Activated naive CD8-positive, alpha-beta T cell treated with anti-CD3 and anti-CD28 coated beads for 36 hours (primary cell): ENCODE measurements around the gene ATG10. TPM values are rescaled to one million over a fixed set of nuclear protein-coding genes. Genes with fewer than 3 reads are reported as not detected.

Experiments
- DNase-seq: peaks from one replicate; pipeline ENCODE4 v3.0.0; 2021
- H3K27ac Mint-ChIP-seq: one replicate; pipeline ENCODE4 v1.8.0; 2022; ENCODE audit warnings: mild to moderate bottlenecking, moderate library complexity, mixed read lengths
- H3K27me3 Mint-ChIP-seq: one replicate; pipeline ENCODE4 v1.8.0; 2022; ENCODE audit warnings: mild to moderate bottlenecking, mixed read lengths
- H3K36me3 Mint-ChIP-seq: one replicate; pipeline ENCODE4 v1.8.0; 2021; ENCODE audit warnings: mild to moderate bottlenecking, mixed read lengths
- H3K4me1 Mint-ChIP-seq: one replicate; pipeline ENCODE4 v1.8.0; 2021; ENCODE audit warnings: mixed read lengths
- H3K4me3 Mint-ChIP-seq: one replicate; pipeline ENCODE4 v1.8.0; 2022; ENCODE audit warnings: mild to moderate bottlenecking, moderate library complexity, mixed read lengths
- H3K9me3 Mint-ChIP-seq: one replicate; pipeline ENCODE4 v1.8.0; 2022; ENCODE audit warnings: mixed read lengths
- total RNA-seq, 2 experiments: library from RNA; stranded (reverse); gene quantifications; one replicate each; pipeline ENCODE4 v1.2.3, GENCODE V29; 2021

Gene ATG10
- total RNA-seq, 2 experiments from 2014 or later, result 9.3 to 10.7 TPM

- Mint-ChIP-seq H3K9me3 (no peaks in the 10 kb centered on the region), H3K27ac (no peak overlapping the region), H3K4me3 (no peak overlapping the region), H3K27me3 (no peaks in the 10 kb centered on the region), H3K4me1 (no peaks in the 10 kb centered on the region), H3K36me3 (peaks cover 6% of the 10 kb centered on the region)
- no peak for DNase-seq
Observed at GRCh38 chr5:82151204-82151603, 179.4 kb downstream of the ATG10 start.

DNA sequence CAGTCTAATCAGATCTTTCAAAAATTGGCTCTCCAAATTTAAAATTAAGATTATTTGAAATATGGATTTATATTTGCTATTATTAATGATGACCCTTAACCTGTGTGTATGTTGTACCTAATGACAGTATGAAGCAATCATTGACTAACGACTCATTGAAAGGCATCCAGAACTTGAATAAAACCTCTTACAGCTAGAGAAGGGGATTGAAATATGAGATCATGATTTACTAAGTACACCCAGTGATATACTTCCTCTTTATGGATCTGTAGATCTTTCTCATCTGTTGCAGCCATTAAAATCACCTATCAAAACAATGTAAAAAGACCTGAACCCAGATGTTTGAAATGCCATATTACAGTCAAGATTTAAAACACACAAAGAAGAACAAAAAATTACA is 179.8 kb downstream of the ATG10 start:
- Mint-ChIP-seq H3K9me3 (no peaks in the 10 kb centered on the region), H3K4me1 (no peaks in the 10 kb centered on the region), H3K27me3 (no peaks in the 10 kb centered on the region), H3K4me3 (no peak overlapping the region), H3K27ac (no peak overlapping the region), H3K36me3 (peaks cover 2% of the 10 kb centered on the region)
- no peak for DNase-seq

GRCh38 chr5:82152978-82153481 is 181.2 kb downstream of the ATG10 start:
- Mint-ChIP-seq H3K36me3 (no peaks in the 10 kb centered on the region), H3K9me3 (no peaks in the 10 kb centered on the region), H3K4me3 (no peak overlapping the region), H3K4me1 (no peaks in the 10 kb centered on the region), H3K27ac (no peak overlapping the region), H3K27me3 (no peaks in the 10 kb centered on the region)
- DNase-seq, result no peak

DNA sequence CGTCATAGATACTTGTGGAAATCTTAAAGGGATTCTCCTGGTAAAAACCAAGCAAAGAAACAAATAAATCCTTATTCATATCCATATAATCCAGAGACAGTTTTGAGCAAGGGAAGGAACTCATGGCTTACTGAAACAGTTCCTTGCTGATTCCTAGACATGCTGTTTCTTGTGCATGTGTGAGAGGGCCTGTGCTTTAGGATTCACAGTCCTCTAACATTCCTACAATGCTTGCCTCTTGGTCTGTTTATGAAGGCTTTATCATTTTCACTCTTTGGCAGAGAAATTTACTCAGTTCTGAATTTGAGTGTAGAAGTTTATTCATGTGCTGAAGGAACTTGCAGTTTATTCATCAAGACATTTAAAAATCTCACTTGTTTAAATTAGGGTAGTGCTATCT is 183.0 kb downstream of the ATG10 start:
- Mint-ChIP-seq H3K4me3 (no peak overlapping the region), H3K36me3 (no peaks in the 10 kb centered on the region), H3K27me3 (no peaks in the 10 kb centered on the region), H3K4me1 (peaks cover 2% of the 10 kb centered on the region), H3K9me3 (no peaks in the 10 kb centered on the region), H3K27ac (no peak overlapping the region)
- no peak for DNase-seq

GRCh38 chr5:82155305-82155704 is 183.5 kb downstream of the ATG10 start:
- Mint-ChIP-seq H3K4me3 (no peak overlapping the region), H3K4me1 (peaks cover 2% of the 10 kb centered on the region), H3K27ac (no peak overlapping the region), H3K9me3 (no peaks in the 10 kb centered on the region), H3K36me3 (no peaks in the 10 kb centered on the region), H3K27me3 (no peaks in the 10 kb centered on the region)
- no peak for DNase-seq

- H3K27me3 Mint-ChIP-seq, result no peaks in the 10 kb centered on the region
- no peak overlapping the region for H3K4me3 Mint-ChIP-seq
- H3K27ac Mint-ChIP-seq, result no peak overlapping the region
- H3K9me3 Mint-ChIP-seq, result no peaks in the 10 kb centered on the region
- H3K36me3 Mint-ChIP-seq, result no peaks in the 10 kb centered on the region
- DNase-seq, result no peak
- H3K4me1 Mint-ChIP-seq, result peaks cover 2% of the 10 kb centered on the region
Observed at GRCh38 chr5:82156874-82157273, 185.1 kb downstream of the ATG10 start.

DNA sequence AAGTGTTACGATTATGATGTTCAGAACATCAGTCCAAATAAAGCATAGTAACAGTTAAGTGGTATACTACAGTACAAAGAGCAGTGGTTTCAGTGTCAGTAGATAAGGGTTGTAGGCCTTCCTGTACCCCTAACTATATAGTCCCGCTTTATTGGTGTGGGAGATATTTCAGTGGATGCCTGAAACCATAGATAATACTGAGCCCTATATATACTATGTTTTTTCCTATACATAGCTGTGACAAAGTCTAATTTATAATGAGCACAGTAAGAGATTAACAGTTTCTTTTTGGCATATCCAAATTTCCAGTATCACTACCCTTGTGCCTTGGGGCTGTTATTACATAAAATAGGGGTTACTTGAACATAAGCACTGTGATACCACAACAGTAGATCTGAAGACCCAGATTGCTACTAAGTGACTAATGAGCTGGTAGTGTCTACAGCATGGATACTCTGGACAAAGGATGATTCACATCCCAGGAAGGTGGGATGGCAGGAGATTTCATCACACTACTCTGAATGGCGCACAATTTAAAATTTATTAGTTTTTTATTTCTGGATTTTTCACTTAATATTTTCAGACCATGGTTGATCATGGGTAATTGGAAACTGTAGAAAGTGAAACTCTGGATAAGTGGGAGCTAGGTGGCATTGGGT is 187.1 kb downstream of the ATG10 start:
- Mint-ChIP-seq H3K4me3 (no peak overlapping the region), H3K9me3 (no peaks in the 10 kb centered on the region), H3K36me3 (no peaks in the 10 kb centered on the region), H3K4me1 (peaks cover 9% of the 10 kb centered on the region), H3K27ac (no peak overlapping the region), H3K27me3 (no peaks in the 10 kb centered on the region)
- DNase-seq, result no peak

DNA sequence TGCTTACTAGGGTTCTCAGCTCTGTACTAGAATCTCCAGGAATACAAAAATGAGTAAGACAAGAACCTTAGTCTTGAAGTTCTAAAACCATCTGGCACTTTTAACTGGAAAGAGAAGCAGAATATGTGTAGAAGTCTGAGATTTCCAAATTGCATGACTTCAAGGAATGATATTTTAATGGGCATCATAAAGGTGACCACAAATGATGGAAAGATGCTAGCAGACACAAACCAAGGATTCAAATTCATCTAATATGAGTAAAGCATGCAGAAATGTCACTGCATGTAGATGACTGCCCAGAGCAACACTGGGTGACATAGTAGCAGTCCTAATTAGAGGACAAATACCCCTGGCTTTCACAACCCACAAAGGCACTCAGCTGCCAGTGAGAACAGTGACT is 189.1 kb downstream of the ATG10 start:
- no peak for DNase-seq
- Mint-ChIP-seq H3K4me3 (no peak overlapping the region), H3K27me3 (no peaks in the 10 kb centered on the region), H3K4me1 (peaks cover 9% of the 10 kb centered on the region), H3K9me3 (no peaks in the 10 kb centered on the region), H3K27ac (no peak overlapping the region), H3K36me3 (no peaks in the 10 kb centered on the region)

GRCh38 chr5:82162573-82162972 is 190.8 kb downstream of the ATG10 start:
- no peak overlapping the region for H3K27ac Mint-ChIP-seq
- H3K27me3 Mint-ChIP-seq, result no peaks in the 10 kb centered on the region
- DNase-seq, result no peak
- H3K9me3 Mint-ChIP-seq, result no peaks in the 10 kb centered on the region
- H3K4me3 Mint-ChIP-seq, result no peak overlapping the region
- H3K4me1 Mint-ChIP-seq, result peaks cover 9% of the 10 kb centered on the region
- no peaks in the 10 kb centered on the region for H3K36me3 Mint-ChIP-seq

DNA sequence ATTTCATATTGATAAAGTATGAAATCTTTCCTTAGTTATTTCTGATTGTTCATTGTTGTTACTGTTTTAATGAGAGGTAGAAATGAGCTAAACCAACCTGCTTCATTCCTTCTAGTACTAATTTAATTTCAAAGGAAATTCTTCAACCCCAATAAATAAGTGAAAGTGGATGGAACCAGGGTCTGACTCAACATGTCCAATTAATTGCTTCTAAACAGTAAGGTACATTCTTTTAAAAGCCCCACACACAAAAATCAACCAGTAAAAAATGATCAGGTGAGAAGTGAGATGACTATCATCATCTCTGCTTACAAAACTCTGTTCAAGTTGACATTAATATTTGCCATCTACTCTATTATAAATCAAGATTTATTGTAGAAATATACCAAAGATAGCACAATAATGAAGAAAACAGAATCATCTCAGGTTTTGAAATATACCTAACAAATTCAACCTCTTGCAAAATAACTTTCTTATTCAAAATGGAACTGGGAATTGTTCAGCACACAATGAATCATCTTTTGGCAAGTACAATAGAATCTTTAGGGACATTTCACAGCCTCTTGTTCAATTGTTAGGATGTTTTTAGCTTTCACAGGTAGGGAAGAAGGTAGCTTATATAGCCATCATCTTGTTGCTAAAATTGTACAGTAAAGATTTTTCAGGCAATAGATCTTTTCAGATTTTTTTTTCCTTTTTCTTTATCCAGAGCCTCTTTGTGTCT is 191.8 kb downstream of the ATG10 start:
- Mint-ChIP-seq H3K4me1 (peaks cover 9% of the 10 kb centered on the region), H3K4me3 (no peak overlapping the region), H3K9me3 (no peaks in the 10 kb centered on the region), H3K36me3 (no peaks in the 10 kb centered on the region), H3K27me3 (no peaks in the 10 kb centered on the region), H3K27ac (no peak overlapping the region)
- no peak for DNase-seq

DNA sequence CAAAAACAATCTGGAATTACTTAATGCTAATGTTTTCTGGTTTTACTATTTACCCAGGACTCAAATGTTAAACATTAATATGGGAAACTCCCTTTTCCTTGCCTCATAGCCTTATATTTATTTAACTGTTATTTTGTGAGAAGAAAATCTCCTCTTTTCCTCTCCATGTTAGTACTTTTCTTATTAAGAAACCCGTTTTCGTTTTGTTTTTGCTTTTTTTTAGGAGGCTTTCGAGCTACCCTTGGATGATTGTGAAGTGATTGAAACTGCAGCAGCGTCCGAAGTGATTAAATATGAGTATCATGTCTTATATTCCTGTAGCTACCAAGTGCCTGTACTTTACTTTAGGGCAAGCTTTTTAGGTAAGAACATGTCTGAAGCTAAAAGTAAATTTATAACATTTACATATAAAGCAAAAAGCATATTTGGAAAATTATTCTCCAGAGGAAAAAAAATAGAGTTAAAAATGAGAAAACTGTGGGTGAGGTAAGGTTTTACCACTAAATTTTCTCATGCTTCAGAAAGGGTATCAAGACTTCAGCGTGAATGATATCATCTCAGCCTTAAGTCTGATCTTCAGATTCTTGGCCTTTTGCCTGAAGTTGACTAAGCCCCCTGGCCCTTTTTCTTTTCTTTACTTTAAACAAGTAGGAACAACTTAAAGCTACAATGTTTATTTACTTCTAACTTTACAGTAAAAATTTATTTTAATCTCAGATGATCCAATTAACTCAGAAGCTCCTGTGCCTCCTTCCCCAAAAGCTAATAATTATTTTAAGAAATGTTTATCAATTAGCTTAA is 192.6 kb downstream of the ATG10 start:
- Mint-ChIP-seq H3K4me3 (no peak overlapping the region), H3K4me1 (peaks cover 7% of the 10 kb centered on the region), H3K27ac (no peak overlapping the region), H3K27me3 (no peaks in the 10 kb centered on the region), H3K36me3 (no peaks in the 10 kb centered on the region), H3K9me3 (no peaks in the 10 kb centered on the region)
- no peak for DNase-seq

GRCh38 chr5:82164977-82165713 is 193.3 kb downstream of the ATG10 start:
- H3K27ac Mint-ChIP-seq, result no peak overlapping the region

GRCh38 chr5:82165740-82166530 is 194.1 kb downstream of the ATG10 start:
- H3K9me3 Mint-ChIP-seq, result no peaks in the 10 kb centered on the region
- DNase-seq, result peak; percentile 9
- peaks cover 7% of the 10 kb centered on the region for H3K4me1 Mint-ChIP-seq
- H3K27ac Mint-ChIP-seq, result no peak overlapping the region
- H3K4me3 Mint-ChIP-seq, result no peak overlapping the region
- H3K27me3 Mint-ChIP-seq, result no peaks in the 10 kb centered on the region
- H3K36me3 Mint-ChIP-seq, result no peaks in the 10 kb centered on the region

More at GRCh38 chr5:82164977-82165713, 193.3 kb downstream of the ATG10 start:
- Mint-ChIP-seq H3K27me3 (no peaks in the 10 kb centered on the region), H3K9me3 (no peaks in the 10 kb centered on the region), H3K36me3 (no peaks in the 10 kb centered on the region), H3K4me1 (peaks cover 7% of the 10 kb centered on the region), H3K4me3 (no peak overlapping the region)
- DNase-seq, result no peak

DNA sequence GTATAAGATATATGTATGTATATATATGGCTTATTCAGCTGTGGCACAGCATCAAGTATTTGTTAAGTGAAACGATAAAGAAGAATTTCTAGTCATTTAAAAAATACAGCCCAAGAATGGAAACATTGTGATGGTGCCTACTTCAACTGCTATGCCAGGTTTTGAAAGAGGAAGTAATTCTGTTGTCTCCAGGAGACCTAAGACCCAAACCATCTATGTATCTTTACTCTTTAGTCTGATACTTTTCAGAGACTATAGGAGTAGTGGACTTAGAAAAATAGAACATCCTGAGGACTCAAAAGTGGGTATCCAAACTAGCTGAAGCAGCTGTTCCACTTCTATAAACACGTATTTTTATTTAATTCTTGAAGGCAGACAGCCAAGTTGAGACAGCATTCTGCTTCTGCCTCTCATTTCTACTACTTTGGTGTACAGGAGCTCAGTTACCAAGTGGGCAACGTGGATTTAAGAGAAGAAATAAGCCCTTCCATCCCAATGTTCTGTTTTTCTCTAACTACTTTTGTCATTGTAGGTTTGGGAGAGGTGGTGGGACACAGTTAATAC is 195.6 kb downstream of the ATG10 start:
- peaks cover 7% of the 10 kb centered on the region for H3K4me1 Mint-ChIP-seq
- no peaks in the 10 kb centered on the region for H3K36me3 Mint-ChIP-seq
- no peaks in the 10 kb centered on the region for H3K27me3 Mint-ChIP-seq
- H3K9me3 Mint-ChIP-seq, result no peaks in the 10 kb centered on the region
- H3K4me3 Mint-ChIP-seq, result no peak overlapping the region
- no peak for DNase-seq
- no peak overlapping the region for H3K27ac Mint-ChIP-seq
